Measurements from ENCODE around the gene DIAPH2.

- TF ChIP-seq CTCF (conservative IDR thresholded peaks at IDR 0.05; ENCODE audit: low read length) (no peak), EZH2phosphoT487 (IDR thresholded peaks at IDR 0.05; ENCODE audit: borderline replicate concordance) (no peak)
These were observed 674 bp upstream of the DIAPH2 start for GRCh38 chrX:96683997-96684338.
